Mucosa of descending colon (tissue), 3 donors: Measurements from ENCODE around the gene YES1. TPM values are rescaled to one million over a fixed set of nuclear protein-coding genes. Genes with fewer than 3 reads are reported as not detected.
"Not testable (repeated sequence)": the region's sequence is repeated elsewhere in the genome, so short reads cannot be mapped to it uniquely, and the experiment has no call there.

Source experiments
- ATAC-seq: fragments of 200-7000 bp; cut with Tn5 transposase; one replicate; pipeline ENCODE4 v1.9.1; 2020; ENCODE audit warnings: mild to moderate bottlenecking, moderate library complexity
- DNase-seq, 3 donors: peaks; one replicate each; pipeline ENCODE4 v3.0.0-alpha.2; 2020
- H3K36me3 ChIP-seq: fragments of 200-600 bp; one replicate; pipeline ENCODE4 v1.8.0; 2021; ENCODE audit warnings: low read depth, mild to moderate bottlenecking
- H3K4me1 ChIP-seq: fragments of 200-600 bp; one replicate; pipeline ENCODE4 v1.8.0; 2021; ENCODE audit warnings: low read depth, mild to moderate bottlenecking
- H3K4me3 ChIP-seq: fragments of 200-600 bp; one replicate; pipeline ENCODE4 v1.8.0; 2021; ENCODE audit warnings: mild to moderate bottlenecking
- H3K9me3 ChIP-seq: fragments of 200-600 bp; one replicate; pipeline ENCODE4 v1.8.0; 2021; ENCODE audit warnings: mild to moderate bottlenecking
- CTCF ChIP-seq: fragments of 200-600 bp; IDR thresholded peaks from one replicate; pipeline ENCODE4 v1.8.0; 2022; ENCODE audit warnings: antibody characterized with exemption, mild to moderate bottlenecking
- intact Hi-C, 2 donors: fragments of 100-400 bp; cut with DNase I in 1 of 2; cut with micrococcal nuclease in 1 of 2; formaldehyde crosslinking; loops; one replicate each; pipeline versions ENCODE4 v1.11.0 to v1.11.1; 2022; cut with DNase I, micrococcal nuclease
- total RNA-seq, 3 donors: library from RNA; stranded (reverse); fragmentation: NEBNext Ultra II Directional in 2 of 3; extraction: Animal tissue kit (Norgen Biotek cat#: 25700) in 2 of 3; gene quantifications; one replicate each; pipeline versions ENCODE4 v1.2.1 to v1.2.4, GENCODE V29; 2021 to 2023
- donor health status: DM: no; HTN: no; CAD: no; lungs with moderate emphysema.
- donor health status: DM: no; HTN: no; CAD: no.
- donor health status: DM: no; HTN: yes; CAD: no.

YES1 gene
- total RNA-seq, 3 donors from 2014 or later, result 48.2 to 63.2 (median 52.2) TPM

DNA sequence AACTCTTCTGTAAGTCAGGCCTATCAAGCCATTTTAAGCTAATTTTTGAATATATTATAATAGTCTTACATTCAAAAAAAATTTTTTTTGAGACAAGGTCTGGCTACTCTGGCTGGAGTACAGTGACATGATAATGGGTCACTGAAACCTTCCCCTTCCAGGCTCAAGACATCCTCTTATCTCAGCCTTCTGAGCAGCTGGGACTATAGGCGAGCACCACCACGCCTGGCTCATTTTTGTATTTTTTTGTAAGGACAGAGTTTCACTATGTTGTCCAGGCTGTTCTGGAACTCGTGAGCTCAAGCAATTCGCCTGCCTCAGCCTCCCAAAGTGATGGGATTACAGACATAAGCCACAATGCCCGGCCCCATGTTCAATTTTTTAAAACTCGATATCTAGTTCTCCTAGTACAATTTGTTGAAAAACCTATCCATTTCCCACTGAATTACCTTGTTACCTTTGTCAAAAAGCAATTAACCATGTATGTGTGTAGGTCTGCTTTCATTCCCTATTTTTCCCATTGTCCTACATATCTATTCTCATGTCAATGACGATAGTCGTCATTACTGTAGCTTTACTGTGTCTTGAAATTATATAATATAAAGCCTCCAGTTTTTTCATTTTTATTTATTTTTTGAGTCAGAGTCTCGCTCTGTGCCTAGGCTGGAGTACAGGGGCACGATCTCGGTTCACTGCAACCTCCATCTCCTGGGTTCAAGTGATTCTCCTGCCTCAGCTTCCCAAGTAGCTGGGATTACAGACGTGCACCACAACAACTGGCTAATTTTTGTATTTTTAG, 44.8 kb downstream of the YES1 start:
- Histone ChIP-seq H3K4me3 (no peak overlapping the region), H3K4me1 (no peaks in the 10 kb centered on the region), H3K36me3 (no peaks in the 10 kb centered on the region), H3K9me3 (no peaks in the 10 kb centered on the region)
- intact Hi-C loops, result no loop called here
- TF ChIP-seq CTCF, result no peak
- no peak for DNase-seq
- ATAC-seq, result no peak

DNA sequence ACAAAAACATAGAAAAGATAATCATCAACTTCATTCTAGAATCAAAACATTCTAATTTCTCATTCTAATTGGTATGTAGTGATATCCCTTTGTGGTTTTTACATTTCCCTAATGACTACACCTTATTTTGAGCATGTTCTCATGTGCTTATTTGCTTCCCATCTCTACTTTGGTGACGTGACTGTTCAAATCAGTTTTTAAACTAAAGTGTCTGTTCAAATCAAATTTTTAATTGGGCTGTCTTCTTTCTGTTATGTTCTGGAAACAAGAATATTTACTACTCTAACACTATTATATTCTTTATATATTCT, 45.5 kb downstream of the YES1 start:
- H3K4me1 ChIP-seq, result no peaks in the 10 kb centered on the region
- ATAC-seq (no peak), DNase-seq (no peak)
- no peaks in the 10 kb centered on the region for H3K9me3 ChIP-seq
- intact Hi-C loops, result no loop called here
- H3K36me3 ChIP-seq, result no peaks in the 10 kb centered on the region
- no peak for TF ChIP-seq CTCF
- H3K4me3 ChIP-seq, result no peak overlapping the region

DNA sequence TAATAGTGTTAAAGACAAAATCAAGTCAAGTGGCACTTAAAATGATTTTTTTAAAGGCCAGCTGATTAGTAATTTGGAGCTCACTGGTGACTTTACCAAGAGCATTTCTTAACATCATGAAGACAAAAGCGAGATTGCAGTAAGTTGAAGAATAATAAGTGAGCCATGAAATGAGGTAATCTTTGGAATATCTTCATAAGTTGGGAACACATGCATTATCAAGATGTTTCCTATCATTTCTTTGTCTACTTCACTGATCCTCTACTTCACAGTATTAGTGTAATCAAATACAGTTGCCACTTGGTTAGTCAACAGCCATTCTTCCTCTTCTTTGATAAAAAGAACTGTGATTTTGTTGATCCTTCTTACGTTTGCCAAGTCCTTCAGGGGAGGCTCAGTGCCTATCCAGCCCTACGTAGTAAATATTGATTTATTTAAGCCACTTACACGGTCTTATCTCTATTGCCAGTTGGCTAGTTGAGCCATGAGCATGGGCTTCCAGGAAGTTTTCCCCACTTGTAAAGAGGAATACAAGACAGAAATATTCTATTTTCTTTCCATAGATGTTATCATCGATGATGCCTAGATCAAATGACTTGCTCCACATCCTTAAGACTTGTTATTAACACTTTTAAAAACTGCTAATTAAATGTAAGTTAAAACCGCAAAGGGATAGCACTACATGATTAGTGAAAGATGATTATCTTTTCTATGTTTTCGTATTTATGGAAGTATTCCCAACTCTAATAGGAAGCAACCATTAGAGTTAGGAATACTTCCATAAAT, 46.1 kb downstream of the YES1 start:
- no peaks in the 10 kb centered on the region for H3K4me1 ChIP-seq
- no peaks in the 10 kb centered on the region for H3K36me3 ChIP-seq
- ATAC-seq (no peak), DNase-seq (no peak)
- no peaks in the 10 kb centered on the region for H3K9me3 ChIP-seq
- H3K4me3 ChIP-seq, result no peak overlapping the region
- TF ChIP-seq CTCF, result no peak
- intact Hi-C loops, result no loop called here

GRCh38 chr18:759864-760263, 52.2 kb downstream of the YES1 start:
- DNase-seq, H3K4me1 ChIP-seq, ATAC-seq, H3K36me3 ChIP-seq, intact Hi-C loops, H3K9me3 ChIP-seq, H3K4me3 ChIP-seq: not testable (repeated sequence)

GRCh38 chr18:755506-755905, 56.5 kb downstream of the YES1 start:
- H3K36me3 ChIP-seq, result no peaks in the 10 kb centered on the region
- H3K4me1 ChIP-seq, result no peaks in the 10 kb centered on the region
- TF ChIP-seq CTCF, result no peak
- H3K9me3 ChIP-seq, result no peaks in the 10 kb centered on the region
- DNase-seq (no peak), ATAC-seq (no peak)
- intact Hi-C loops, result no loop called here
- H3K4me3 ChIP-seq, result no peak overlapping the region

DNA sequence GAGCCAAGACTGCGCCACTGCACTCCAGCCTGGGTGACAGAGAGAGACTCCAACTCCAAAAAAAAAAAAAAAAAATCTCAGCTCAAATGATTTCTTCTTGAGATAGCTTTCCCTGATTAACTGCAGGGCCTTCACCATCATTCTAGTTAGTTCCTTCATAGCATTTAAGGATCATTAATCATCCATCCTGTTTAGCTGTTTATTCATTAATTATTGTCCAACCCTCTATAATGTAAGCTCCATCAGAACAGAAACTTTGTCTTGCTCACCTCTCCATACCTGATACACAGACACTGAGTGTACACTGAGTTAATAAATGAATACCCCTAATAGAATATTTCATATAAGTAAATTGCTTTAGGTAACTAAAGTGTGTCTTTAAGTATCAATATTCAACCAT, 57.4 kb downstream of the YES1 start:
- ATAC-seq, result no peak
- Histone ChIP-seq H3K9me3 (no peaks in the 10 kb centered on the region), H3K4me3 (no peak overlapping the region), H3K4me1 (no peaks in the 10 kb centered on the region), H3K36me3 (no peaks in the 10 kb centered on the region)
- no peak for DNase-seq
- no peak for TF ChIP-seq CTCF
- intact Hi-C loops, result no loop called here
